Glomerular endothelial cell (primary cell): ENCODE data around the gene GREM2. TPM values are rescaled to one million over a fixed set of nuclear protein-coding genes. Genes with fewer than 3 reads are reported as not detected.

ENCODE experiments used
- DNase-seq: peaks from one replicate; pipeline ENCODE4 v3.0.0-alpha.2; 2011; ENCODE audit warnings: low read depth, low spot score; ENCODE audit errors: extremely low read depth
- total RNA-seq: library from RNA; depleted of rRNA; stranded (reverse); fragments of >200 nt; gene quantifications from 2 replicates; pipeline ENCODE4 v1.2.3, GENCODE V29; 2015

The GREM2 gene
- total RNA-seq, 1 donor from 2014 or later, result not detected

GRCh38 chr1:240503036-240503435 is 108.9 kb downstream of the GREM2 start:
- DNase-seq, result no peak

DNA sequence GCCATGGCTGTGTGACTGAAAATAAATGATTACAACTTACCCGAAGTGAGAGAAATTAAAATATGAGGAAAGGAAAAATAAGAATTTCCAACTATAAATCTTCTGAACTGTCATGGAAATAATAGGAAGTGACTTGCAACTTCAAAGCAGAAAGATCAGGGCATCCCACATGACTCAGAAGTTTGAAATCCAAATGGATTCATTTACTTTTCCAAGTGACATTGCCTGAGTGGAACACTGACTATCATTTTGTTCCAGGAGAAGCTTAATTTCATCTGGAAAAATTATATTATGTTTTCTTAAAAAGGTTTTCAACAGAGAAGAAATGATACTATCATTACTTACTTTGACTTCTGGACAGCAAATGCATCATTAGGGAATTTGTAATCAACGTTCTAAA is 110.8 kb downstream of the GREM2 start:
- DNase-seq, result no peak

DNA sequence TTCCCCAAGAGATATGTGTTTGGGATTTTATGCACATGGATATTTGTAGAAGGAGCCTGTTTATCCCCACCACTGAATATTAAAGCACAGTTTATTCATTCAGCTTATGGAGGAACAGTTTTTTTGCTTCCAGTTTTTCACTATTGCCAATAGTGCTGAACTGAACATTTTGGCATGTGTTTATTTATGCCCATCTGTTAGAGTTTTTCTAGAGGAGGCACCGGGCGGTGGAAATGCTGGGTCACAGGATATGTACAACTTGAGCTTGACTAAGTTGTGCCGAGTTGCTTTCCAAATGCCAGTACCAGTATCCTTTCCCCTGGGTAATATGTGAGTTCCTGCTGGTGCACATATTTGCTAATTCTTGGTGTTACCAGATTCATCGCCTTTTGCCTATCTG is 111.3 kb downstream of the GREM2 start:
- no peak for DNase-seq

GRCh38 chr1:240499012-240499411 is 112.9 kb downstream of the GREM2 start:
- DNase-seq, result no peak

DNA sequence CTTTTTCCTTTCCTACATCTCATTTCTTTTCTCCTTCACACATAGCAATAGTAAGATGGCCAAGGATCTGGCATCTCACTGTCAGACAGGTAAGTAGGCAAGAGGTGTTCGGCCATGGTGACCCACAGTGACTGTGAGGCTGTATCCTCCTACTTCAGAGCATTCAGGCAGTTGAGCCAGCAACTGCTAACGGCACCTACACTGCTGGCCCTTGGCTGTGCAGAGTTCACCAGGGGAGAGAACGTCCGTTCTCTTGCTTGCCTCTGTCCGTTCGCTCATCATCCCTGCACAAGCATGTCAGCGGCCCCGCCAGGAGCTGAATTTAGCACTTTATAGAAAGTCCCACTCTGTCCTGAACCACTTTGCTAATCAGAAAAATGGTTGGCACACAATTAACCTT is 113.6 kb downstream of the GREM2 start:
- no peak for DNase-seq

DNA sequence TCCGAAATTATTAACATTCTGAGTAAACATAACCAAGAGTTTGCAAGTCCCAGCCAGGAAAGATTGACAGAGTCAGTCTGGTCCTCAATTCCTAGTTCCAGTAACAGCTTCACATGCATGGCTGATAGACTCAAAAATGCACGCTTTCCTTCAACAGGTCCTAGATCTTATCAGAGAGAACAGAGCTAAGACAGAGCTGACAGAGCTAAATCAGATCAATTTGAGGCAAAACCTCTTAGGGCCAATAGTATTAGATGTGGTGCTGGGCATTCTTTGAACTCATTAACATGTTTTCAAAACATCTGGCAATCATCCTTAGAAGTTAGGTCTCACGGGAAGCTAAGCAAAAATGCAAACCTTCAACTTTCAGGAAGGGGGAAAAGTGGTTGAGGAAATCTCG is 114.0 kb downstream of the GREM2 start:
- DNase-seq, result no peak

- DNase-seq, result no peak
Observed at GRCh38 chr1:240496941-240497340, 115.0 kb downstream of the GREM2 start.

GRCh38 chr1:240496356-240496755 is 115.6 kb downstream of the GREM2 start:
- DNase-seq, result no peak

- DNase-seq, result no peak
Observed at GRCh38 chr1:240495601-240496000, 116.4 kb downstream of the GREM2 start.

DNA sequence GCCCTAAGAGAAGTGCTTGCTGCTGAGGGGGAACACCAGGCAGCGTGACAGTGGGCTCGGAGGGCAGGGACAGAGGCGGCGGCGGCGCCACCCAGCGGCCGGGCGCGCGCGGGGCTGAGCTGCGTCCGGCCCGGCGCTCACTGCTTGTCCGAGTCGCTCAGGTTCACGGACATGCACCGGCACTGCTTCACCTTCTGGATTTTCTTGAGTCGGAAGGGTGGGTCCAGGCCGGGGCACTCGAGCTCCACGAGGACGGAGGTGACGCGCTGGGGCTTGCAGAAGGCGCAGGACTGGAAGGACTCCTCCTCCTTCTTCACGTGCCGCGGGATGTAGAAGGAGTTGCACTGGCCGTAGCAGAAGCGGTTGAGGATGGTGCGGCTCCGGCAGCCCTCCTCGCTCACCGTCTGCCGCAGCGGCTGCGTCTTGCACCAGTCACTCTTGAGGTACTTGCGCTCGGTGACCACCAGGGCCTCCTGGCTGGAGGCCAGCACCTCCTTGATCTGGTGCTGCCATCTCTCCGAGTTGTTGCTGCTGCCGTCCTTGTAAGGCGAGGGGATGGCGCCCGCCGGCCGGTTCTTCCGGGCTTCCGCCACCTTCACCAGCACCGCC is 119.0 kb downstream of the GREM2 start:
- no peak for DNase-seq

- DNase-seq, result no peak
Observed at GRCh38 chr1:240491796-240492195, 120.2 kb downstream of the GREM2 start.

- DNase-seq, result no peak
Observed at GRCh38 chr1:240491156-240491555, 120.8 kb downstream of the GREM2 start.

DNA sequence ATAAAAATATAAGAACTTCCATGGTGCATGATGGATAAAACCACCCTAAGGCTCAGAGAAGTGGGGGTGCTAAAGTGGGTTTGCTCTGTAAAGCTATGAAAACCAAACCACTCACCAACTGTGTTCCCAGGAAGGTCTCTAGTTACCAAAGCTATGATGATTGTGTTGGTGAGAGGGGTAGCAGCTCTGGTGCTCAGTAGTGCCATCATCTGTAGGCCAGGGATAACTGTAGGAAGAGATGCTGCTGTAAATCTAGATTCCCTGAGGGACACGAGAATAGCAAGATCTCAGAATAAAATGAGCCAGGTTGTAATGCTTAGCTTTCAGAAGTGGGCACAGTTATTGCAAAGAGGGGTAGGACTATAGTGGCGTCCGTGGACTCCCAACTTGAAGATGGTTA is 124.5 kb downstream of the GREM2 start:
- no peak for DNase-seq

- DNase-seq, result no peak
Observed at GRCh38 chr1:240486611-240487010, 125.3 kb downstream of the GREM2 start.

DNA sequence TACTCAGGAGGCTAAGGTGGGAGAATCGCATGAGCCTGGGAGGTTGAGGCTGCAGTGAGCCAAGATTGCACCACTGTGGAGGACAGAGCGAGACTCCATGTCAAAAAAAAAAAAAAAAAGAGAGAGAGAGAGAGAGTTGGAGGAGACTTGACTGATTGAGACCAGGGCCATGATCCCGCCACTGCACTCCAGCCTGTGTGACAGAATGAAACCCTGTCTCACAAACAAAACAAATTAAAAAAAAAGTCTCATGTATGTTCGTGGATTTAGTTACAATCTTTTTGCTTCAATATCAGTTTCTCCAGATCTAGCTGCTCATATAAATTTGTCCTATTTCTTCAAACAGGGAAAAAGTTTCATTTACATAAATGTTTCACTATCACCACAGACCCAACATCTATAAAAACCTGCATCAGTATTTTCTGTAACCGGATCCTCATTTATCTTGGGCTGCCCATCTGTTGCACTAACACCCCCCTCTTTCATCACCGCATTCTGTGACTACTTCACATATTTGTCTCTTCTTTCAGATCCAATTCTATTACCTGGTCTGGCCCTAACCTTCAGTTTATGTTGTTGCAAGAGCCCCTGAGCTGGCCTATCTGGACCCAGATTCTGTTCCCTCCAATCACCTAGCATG is 127.0 kb downstream of the GREM2 start:
- DNase-seq, result no peak

DNA sequence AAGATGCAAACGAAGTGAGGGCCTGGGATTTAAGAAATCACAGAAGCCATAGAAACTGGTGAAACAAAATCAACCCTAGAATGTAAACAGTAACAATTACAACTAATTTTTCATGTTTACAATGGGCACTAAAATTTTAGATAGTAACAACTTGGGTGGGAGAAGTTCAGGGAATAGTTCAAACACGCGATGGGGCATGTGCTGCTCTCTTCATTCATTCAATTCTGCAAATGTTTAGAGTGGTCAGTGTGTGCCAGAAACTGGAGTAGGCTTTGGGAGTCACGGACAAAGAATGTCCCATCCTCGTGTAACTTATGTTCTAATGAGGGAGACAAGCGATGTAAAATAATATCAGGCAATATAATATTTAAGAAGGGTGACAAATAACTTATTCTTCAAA is 133.4 kb downstream of the GREM2 start:
- no peak for DNase-seq

GRCh38 chr1:240475832-240476231 is 136.1 kb downstream of the GREM2 start:
- DNase-seq, result no peak

GRCh38 chr1:240474133-240474614 is 137.8 kb downstream of the GREM2 start:
- no peak for DNase-seq

DNA sequence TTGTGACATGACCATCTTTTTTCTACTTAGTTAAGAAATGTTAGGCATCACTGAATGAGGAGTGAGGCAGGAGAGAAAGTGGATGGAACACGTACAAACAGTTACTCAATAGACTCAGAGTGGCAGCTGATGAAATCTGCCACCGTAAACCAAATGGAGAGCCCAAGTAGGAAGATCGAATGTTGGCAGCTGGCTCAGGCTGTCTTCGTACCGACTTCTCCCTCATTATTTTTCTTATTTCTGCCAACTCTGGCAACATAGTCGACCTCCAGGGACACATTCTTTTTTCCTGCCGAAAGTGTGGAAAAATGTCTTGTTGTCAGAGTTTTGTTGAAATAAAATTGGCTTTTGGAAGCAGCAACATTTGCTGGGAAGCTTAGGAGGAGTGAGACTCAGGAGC is 143.3 kb downstream of the GREM2 start:
- DNase-seq, result no peak

GRCh38 chr1:240467895-240468294 is 144.1 kb downstream of the GREM2 start:
- DNase-seq, result no peak

- DNase-seq, result no peak
Observed at GRCh38 chr1:240466509-240466908, 145.4 kb downstream of the GREM2 start.

DNA sequence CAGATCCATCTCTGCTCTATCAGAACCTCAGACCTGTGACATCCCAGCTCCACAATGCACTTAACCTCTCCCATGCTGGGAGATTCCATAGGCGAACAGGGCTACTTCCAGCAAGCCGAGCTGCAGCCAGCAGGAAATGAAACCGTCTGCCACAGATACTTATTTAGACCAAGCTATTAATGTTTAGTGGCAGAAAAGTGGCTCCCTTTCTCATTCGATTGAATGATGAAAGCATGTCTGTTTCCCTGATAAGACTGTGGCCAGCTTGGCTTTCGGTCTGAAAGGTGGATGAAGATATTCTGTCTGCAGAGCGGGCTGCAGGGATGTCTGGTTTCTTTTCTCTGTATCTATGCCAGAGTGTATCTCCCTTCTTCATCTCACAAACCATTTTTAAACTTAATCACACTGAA is 146.4 kb downstream of the GREM2 start:
- no peak for DNase-seq

GRCh38 chr1:240464099-240464498 is 147.9 kb downstream of the GREM2 start:
- no peak for DNase-seq
